PC-3 (cell line): ENCODE data around the gene IL10RB. TPM values are rescaled to one million over a fixed set of nuclear protein-coding genes. Genes with fewer than 3 reads are reported as not detected.
"Not testable (repeated sequence)": the region's sequence is repeated elsewhere in the genome, so short reads cannot be mapped to it uniquely, and the experiment has no call there.

Experiments used
- ATAC-seq: fragments of 200-7000 bp; cut with Tn5 transposase; 2 replicates; pipeline ENCODE4 v1.9.1; 2020; ENCODE audit warnings: mild to moderate bottlenecking, moderate library complexity
- BruUV-seq: library from RNA; stranded (reverse); fragments of 400-500 nt; replicated peaks from 2 replicates; lab custom pipeline; 2021; lab: Mats Ljungman, UMichigan
- CTCF ChIA-PET: fragments of 300-600 bp; sonication (Branson Sonifier 250); formaldehyde crosslinking; loops from one replicate; lab custom pipeline; 2022; ENCODE audit warnings: antibody characterized with exemption; lab: Charles Lee
- POLR2A ChIA-PET: fragments of 300-600 bp; sonication (Branson Sonifier 250); formaldehyde crosslinking; loops from one replicate; lab custom pipeline; 2022; ENCODE audit warnings: antibody characterized with exemption; ENCODE audit not compliant: unreplicated experiment; lab: Charles Lee
- DNase-seq: peaks from one replicate; pipeline ENCODE4 v3.0.0-alpha.2; 2015
- H2AFZ ChIP-seq: fragments of 300-600 bp; sonication (generic); 2 replicates; pipeline ENCODE4 v1.6.0; 2016; ENCODE audit warnings: antibody characterized with exemption, low read length
- H3F3A ChIP-seq: fragments of 300-600 bp; sonication (generic); one replicate; pipeline ENCODE4 v1.6.0; 2017; ENCODE audit warnings: antibody characterized with exemption, low read length, control low read depth, mild to moderate bottlenecking; ENCODE audit not compliant: unreplicated experiment
- H3K27ac ChIP-seq: fragments of 300-600 bp; sonication (generic); 2 replicates; pipeline ENCODE4 v1.5.1; 2016; ENCODE audit warnings: mild to moderate bottlenecking, low read length
- H3K27me3 ChIP-seq: fragments of 300-600 bp; sonication (generic); 2 replicates; pipeline ENCODE4 v1.6.1; 2016; ENCODE audit warnings: low read length, mixed read lengths
- H3K36me3 ChIP-seq: fragments of 300-600 bp; sonication (generic); 2 replicates; pipeline ENCODE4 v1.6.1; 2016; ENCODE audit warnings: low read depth, mixed run types, low read length, mixed read lengths
- H3K4me1 ChIP-seq: fragments of 300-600 bp; sonication (generic); 2 replicates; pipeline ENCODE4 v1.5.1; 2016; ENCODE audit warnings: low read length; ENCODE audit not compliant: insufficient read depth
- H3K4me2 ChIP-seq: fragments of 300-600 bp; sonication (generic); 2 replicates; pipeline ENCODE4 v1.6.0; 2016; ENCODE audit warnings: low read length
- H3K4me3 ChIP-seq: fragments of 300-600 bp; sonication (generic); 2 replicates; pipeline ENCODE4 v1.5.1; 2016; ENCODE audit warnings: mild to moderate bottlenecking, low read length, mixed read lengths
- H3K79me2 ChIP-seq: fragments of 300-600 bp; sonication (generic); 2 replicates; pipeline ENCODE4 v1.6.1; 2017; ENCODE audit warnings: low read length, mixed read lengths
- H3K9ac ChIP-seq: fragments of 300-600 bp; sonication (generic); 2 replicates; pipeline ENCODE4 v1.6.0; 2016; ENCODE audit warnings: mild to moderate bottlenecking, low read length
- H3K9me2 ChIP-seq: fragments of 300-600 bp; sonication (generic); replicated peaks from 2 replicates; pipeline ENCODE4 v1.6.1; 2016; ENCODE audit warnings: mixed run types, low read length, mixed read lengths
- H3K9me3 ChIP-seq: fragments of 300-600 bp; sonication (generic); 2 replicates; pipeline ENCODE4 v1.6.1; 2016; ENCODE audit warnings: low read length, mixed read lengths
- H4K20me1 ChIP-seq: fragments of 300-600 bp; sonication (generic); 2 replicates; pipeline ENCODE4 v1.6.1; 2016; ENCODE audit warnings: low read length, mixed read lengths
- CTCF ChIP-seq: fragments of 300-600 bp; sonication (generic); conservative IDR thresholded peaks from 2 replicates; pipeline ENCODE4 v1.5.1; 2017; ENCODE audit warnings: antibody characterized with exemption, low read depth, mild to moderate bottlenecking, low read length
- EZH2 ChIP-seq: fragments of 300-600 bp; sonication (generic); IDR thresholded peaks from one replicate; pipeline ENCODE4 v1.6.1; 2017; ENCODE audit warnings: antibody characterized with exemption, mild to moderate bottlenecking, low read length; ENCODE audit not compliant: unreplicated experiment
- EZH2phosphoT487 ChIP-seq: fragments of 300-600 bp; sonication (generic); IDR thresholded peaks from 2 replicates; pipeline ENCODE4 v1.6.1; 2018; ENCODE audit warnings: mild to moderate bottlenecking, antibody characterized with exemption, low read length, borderline replicate concordance
- intact Hi-C: fragments of 100-400 bp; cut with micrococcal nuclease; formaldehyde crosslinking; loops from 2 replicates; pipeline ENCODE4 v1.9.0; 2023
- total RNA-seq: library from RNA; depleted of rRNA; stranded (reverse); fragments of >200 nt; gene quantifications from 2 replicates; pipeline ENCODE4 v1.2.3, GENCODE V29; 2014

The IL10RB gene
- total RNA-seq, 1 experiment from 2014 or later, result 26.8 TPM

GRCh38 chr21:33241846-33242245 lies 24.3 kb upstream of the IL10RB start:
- no TSS peak for BruUV-seq
- Histone ChIP-seq H3K27ac (no peak overlapping the region), H3K79me2 (no peaks in the 10 kb centered on the region), H3K9me3 (no peaks in the 10 kb centered on the region), H3K4me1 (no peaks in the 10 kb centered on the region), H3K4me2 (no peak overlapping the region), H3K27me3 (no peaks in the 10 kb centered on the region), H3K9ac (no peak overlapping the region), H4K20me1 (no peaks in the 10 kb centered on the region), H3F3A (no peaks in the 10 kb centered on the region), H3K9me2 (no peaks in the 10 kb centered on the region), H2AFZ (no peak overlapping the region), H3K4me3 (no peak overlapping the region), H3K36me3 (peaks cover 5% of the 10 kb centered on the region; the same call in 1 of the 2 replicates)
- ATAC-seq, result no peak
- intact Hi-C loops, result no loop called here
- no peak for TF ChIP-seq EZH2phosphoT487
- no peak for TF ChIP-seq EZH2
- TF ChIP-seq CTCF, result no peak
- DNase-seq, result no peak
- ChIA-PET CTCF (no interaction called here), POLR2A (no interaction called here)

GRCh38 chr21:33242846-33243245 lies 23.3 kb upstream of the IL10RB start:
- H3K4me1 ChIP-seq, H3K27me3 ChIP-seq, H4K20me1 ChIP-seq, H3K9ac ChIP-seq, H2AFZ ChIP-seq, H3K9me3 ChIP-seq, DNase-seq, BruUV-seq, H3K27ac ChIP-seq, H3K4me2 ChIP-seq, H3K4me3 ChIP-seq, H3K9me2 ChIP-seq, POLR2A ChIA-PET, ATAC-seq, H3F3A ChIP-seq, H3K79me2 ChIP-seq, H3K36me3 ChIP-seq, CTCF ChIA-PET, intact Hi-C loops: not testable (repeated sequence)

GRCh38 chr21:33244082-33244778 lies 21.9 kb upstream of the IL10RB start:
- no TSS peak for BruUV-seq
- Histone ChIP-seq H3K36me3 (peaks cover 9% of the 10 kb centered on the region; the same call in 1 of the 2 replicates), H3K79me2 (no peaks in the 10 kb centered on the region), H3K4me2 (no peak overlapping the region), H3K27ac (no peak overlapping the region), H3K27me3 (no peaks in the 10 kb centered on the region), H4K20me1 (no peaks in the 10 kb centered on the region), H3K9me3 (no peaks in the 10 kb centered on the region), H3K9ac (no peak overlapping the region), H3K4me3 (no peak overlapping the region), H3K9me2 (no peaks in the 10 kb centered on the region), H2AFZ (no peak overlapping the region), H3F3A (no peaks in the 10 kb centered on the region), H3K4me1 (no peaks in the 10 kb centered on the region)
- no peak for ATAC-seq
- no peak for DNase-seq
- intact Hi-C loops, result no loop called here
- ChIA-PET CTCF (no interaction called here), POLR2A (no interaction called here)
- no peak for TF ChIP-seq EZH2
- TF ChIP-seq CTCF, result no peak
- no peak for TF ChIP-seq EZH2phosphoT487
